Measurements from ENCODE around the gene RNF17.

RNF17 gene

GRCh38 chr13:24858953-24859352 is 95.0 kb downstream of the RNF17 start:
- no peak for DNase-seq (ENCODE audit: low spot score)

DNA sequence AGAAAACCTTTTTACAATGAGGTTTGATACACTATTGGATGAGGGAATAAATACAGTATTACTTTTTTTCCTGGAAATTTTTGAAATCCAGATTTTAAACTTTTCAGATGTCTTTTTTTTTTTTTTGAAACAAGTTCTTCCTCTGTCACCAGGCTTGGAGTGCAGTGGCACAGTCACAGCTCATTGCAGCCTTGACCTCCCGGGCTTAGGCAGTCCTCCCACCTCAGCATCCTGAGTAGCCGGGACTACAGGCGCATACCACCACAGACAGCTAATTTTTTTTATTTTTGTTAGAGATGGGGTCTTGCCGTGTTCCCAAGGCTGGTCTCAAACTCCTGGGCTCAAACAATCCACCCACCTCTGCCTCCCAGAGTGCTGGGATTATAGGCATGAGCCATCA is 96.8 kb downstream of the RNF17 start:
- no peak for DNase-seq (ENCODE audit: low spot score)

DNA sequence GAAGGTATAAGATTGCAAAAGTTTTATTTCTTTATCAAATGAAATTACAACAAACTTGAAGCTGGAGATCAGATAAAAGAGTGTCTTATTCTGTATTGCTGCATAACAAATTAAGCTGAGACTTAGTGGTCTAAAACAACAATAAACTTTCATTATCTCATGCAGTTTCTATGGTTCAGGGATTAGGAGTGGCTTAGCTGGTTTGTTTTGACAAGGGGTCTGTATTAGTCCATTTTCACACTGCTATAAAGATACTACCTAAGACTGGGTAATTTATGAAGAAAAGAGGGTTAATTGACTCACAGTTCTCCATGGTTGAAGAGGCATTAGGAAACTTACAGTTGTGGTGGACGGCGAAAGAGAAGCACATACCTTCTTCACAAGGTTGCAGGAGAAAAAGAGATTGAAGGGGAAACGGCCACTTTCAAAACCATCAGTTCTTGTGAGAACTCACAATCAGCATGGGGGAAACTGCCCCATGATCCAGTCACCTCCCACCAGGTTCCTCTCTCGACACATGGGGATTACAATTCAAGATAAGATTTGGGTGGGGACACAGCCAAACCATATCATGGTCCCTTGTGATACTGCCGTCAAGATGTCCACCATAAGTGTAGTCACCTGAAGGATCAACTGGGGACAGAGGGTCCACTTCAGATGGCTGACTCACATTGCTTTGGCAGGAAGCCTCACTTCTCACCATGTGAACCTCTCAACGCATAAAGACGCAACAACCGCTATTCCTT is 97.8 kb downstream of the RNF17 start:
- no peak for DNase-seq (ENCODE audit: low spot score)

- DNase-seq (ENCODE audit: low spot score) = no peak
These were observed 100.0 kb downstream of the RNF17 start for GRCh38 chr13:24863748-24864540.

DNA sequence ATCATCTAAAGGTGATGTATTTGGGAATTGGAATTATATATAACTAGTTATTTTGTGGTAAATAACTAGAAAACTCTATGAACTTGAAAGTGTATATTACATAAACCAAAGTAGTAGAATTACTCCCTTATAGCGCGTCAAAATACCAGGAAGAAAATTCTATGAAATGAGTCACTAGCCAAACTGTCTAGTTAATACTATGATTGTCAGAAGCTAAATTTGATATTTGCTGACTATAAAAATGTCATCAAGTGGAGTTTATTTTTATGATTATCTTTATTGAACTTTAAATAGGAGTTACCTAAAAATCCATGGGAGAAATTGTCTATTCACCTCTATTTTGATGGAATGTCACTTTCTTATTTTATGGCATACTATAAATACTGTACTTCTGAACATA is 100.6 kb downstream of the RNF17 start:
- DNase-seq (ENCODE audit: low spot score) = no peak

DNA sequence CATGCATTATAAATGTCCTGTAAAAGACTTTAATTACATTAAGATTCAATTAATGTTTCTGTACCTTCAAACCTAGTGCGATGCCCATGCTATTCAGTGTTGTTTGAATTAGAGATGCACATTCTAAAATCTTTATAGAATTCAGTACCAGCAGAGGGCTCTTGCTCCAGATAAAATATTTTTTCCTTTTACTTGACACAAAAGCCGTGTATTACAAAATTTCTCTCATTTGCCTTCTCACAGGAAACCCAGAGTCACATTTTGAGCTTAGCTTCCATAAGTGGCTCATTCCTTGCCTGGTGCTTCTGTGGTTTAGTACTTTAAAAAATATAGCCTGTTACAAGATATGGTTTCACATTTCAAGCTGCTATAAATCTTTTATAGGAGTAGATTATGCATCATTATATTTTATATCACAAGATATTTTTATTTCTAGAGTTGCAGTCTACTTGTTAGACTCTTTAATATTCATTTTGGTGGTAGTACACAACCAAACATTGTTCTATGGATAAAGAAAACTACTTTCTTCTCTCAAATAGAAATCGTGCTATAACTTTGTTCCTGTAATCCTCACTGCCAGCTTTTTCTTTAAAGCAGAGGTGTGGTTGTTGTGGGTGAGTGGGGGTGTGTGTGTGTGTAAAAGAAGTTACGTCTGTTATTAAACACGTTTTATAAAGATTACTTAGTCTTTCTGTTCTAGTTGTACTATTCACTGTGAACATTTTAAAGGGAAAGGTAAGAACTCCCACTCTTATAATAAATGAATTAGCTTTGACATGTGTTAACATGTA is 101.4 kb downstream of the RNF17 start:
- DNase-seq (ENCODE audit: low spot score) = no peak

- no peak for DNase-seq (ENCODE audit: low spot score)
These were observed 102.5 kb downstream of the RNF17 start for GRCh38 chr13:24866488-24866887.

GRCh38 chr13:24868874-24869273 is 104.9 kb downstream of the RNF17 start:
- no peak for DNase-seq (ENCODE audit: low spot score)

GRCh38 chr13:24870380-24870760 is 106.4 kb downstream of the RNF17 start:
- DNase-seq (ENCODE audit: low spot score) = no peak

DNA sequence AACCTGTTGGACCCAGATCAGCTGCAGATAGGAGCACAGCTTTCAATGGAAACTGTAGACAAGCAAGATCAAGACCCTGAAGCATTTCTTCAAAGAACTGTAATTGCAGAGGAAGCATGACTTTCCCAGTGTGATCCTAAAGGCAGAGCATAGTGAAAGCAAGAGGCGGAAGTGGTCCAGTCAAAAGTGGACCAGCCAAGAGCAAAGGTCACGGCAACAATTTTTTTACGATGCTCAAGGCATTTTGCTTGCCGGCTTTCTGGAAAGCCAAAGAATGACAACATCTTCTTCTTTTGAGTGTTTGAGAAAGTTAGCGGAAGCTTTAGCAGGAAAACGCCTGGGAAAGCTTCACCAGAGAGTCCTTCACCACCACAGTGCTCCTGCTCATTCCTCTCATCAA is 111.6 kb downstream of the RNF17 start:
- DNase-seq (ENCODE audit: low spot score) = no peak

GRCh38 chr13:24877531-24877930 is 113.6 kb downstream of the RNF17 start:
- DNase-seq (ENCODE audit: low spot score) = no peak

GRCh38 chr13:24878340-24878739 is 114.4 kb downstream of the RNF17 start:
- no peak for DNase-seq (ENCODE audit: low spot score)

DNA sequence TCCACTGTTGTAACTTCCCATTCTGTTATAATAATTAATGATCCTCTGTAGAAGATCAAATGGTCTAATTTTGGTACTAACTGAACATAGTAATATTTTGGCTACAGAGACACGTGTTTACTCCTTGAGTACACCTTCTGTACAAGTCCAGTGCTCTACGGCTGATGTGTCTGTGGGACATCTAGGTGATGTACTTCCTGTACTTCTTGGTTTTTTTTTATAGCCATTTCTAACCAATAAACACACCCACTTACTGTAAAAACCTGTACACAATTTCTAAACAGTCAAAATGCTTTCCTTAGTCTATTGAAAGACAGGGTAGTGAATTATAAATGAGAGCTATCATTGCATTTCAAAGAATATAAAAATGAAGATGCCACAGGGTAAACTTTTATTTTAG is 118.7 kb downstream of the RNF17 start:
- DNase-seq (ENCODE audit: low spot score) = no peak

GRCh38 chr13:24887759-24888158 is 123.8 kb downstream of the RNF17 start:
- DNase-seq (ENCODE audit: low spot score) = no peak

DNA sequence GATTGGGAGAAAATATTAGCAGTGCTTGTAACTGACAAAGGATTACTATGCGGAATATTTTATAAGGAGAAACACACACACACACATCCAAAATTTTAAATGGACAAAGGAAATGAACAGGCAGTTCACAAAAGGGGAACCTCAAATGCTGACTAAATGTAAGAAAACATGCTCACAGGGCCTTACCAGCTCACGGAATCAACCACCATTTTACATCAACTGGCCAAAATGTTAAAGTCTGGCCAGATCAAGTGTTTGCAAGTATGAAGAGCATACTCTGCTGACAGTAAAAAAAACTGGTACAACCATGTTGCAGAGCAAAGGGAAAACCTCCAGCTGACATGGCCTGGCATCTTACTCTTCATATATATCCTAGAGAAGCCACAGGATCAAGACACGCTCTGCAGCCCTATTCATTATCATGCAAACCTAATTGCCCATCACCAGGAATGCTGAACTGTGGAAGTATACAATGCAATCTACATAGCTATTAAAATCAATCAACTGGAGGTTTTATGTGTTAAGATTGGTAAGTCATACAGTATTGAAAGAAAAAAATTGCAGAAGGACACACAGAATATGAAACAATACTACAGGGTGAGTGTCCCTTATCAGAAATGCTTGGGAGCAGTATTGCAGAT is 124.4 kb downstream of the RNF17 start:
- no peak for DNase-seq (ENCODE audit: low spot score)

DNA sequence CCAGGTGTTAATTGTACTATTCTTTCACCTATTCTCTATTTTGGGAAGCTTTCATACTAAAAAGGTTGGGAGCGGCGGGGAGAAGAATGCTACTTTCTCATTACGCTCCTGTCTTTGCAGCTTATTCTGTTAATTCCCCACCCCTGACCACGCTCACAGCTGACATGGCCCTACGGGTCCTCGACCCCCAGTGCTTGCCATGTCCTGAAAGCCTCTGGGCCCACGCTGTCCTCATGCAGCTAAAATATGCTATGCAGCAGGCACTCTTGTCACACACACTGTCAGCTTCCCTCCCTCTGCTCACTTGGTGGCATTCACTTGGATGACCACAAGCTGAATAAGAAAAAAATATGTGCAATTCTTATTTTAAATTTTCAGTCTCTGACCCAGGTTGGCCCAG is 126.3 kb downstream of the RNF17 start:
- no peak for DNase-seq (ENCODE audit: low spot score)

GRCh38 chr13:24891476-24892108 is 127.6 kb downstream of the RNF17 start:
- DNase-seq (ENCODE audit: low spot score) = no peak

DNA sequence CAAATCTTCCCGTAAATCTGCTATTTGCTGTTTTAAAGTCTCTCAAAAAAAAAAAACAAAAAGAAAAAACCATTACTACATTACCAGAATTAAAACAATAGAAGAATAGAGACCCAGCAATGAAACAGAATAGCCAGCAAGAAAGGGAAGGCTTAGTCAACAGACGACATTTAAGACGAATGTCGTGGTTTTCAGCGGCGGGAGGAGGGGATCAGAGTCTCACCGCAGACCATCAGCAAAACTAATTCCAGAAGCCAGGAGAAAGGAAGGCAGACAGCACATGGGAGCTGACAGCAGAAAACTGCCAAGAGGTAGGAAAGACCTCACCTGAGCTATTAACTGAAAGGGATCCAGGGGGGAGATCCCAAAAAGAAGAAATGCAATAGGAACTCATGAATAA is 128.9 kb downstream of the RNF17 start:
- DNase-seq (ENCODE audit: low spot score) = no peak

GRCh38 chr13:24893863-24894262 is 129.9 kb downstream of the RNF17 start:
- no peak for DNase-seq (ENCODE audit: low spot score)

DNA sequence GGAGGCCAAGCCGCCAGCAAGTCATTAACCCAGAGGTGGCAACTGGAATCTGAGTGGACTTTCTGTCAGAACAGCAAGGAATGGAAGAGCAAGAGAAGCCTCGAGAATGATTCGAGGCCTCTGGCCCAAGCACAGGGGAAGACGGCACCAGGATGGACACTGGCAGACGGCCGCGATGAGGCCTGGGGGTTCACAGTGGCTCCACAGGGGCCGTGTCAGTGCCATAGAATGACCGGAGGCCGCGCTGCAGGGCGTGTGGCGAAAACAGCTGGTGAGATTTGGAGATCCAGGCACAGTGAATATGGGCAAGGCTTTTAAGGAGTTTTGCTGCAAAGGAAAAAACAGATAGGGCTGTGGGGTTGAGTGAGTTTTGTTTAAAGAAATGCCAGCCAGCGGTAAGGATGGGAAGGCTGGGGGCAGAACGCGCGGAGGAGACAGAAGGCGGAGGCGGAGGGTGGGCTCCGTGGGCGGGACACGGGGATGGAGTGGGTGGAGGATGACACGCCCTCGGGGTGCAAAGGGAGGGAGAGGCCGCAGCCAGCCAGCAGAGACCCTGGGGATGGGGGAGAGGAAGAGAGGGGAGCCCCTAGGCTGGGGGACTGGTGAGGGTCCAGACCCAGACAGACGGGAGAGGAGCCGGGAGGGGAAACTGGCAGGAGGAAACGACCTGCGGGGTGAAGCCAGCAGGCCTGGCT is 130.5 kb downstream of the RNF17 start:
- no peak for DNase-seq (ENCODE audit: low spot score)

DNA sequence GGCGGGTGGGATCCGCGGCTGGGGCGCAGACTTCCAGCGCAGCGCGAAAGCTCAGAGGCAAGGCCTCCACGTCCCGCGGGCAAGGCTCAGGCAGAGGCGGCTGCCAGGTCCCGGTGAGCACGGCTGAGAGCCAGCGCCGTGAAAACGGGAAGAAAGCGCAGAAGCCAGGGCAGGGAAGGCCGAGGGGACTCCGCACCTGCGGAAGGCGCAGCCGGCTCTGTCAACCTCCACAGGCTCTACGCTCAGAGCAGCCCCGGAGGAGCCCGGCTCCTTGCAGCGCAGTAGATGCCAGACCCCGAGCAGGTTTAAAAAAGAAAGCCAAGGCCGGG is 131.0 kb downstream of the RNF17 start:
- DNase-seq (ENCODE audit: low spot score) = no peak

Data from CD4-positive, alpha-beta T cell treated with Interleukin-6 at 100 ng/mL for 8 hours (primary cell).